Measurements from ENCODE around the gene TNFAIP8.
"Not testable (repeated sequence)": the region's sequence is repeated elsewhere in the genome, so short reads cannot be mapped to it uniquely, and the experiment has no call there.

TNFAIP8 gene

GRCh38 chr5:119428166-119428565 is 72.3 kb downstream of the TNFAIP8 start:
- DNase-seq: not testable (repeated sequence)

DNA sequence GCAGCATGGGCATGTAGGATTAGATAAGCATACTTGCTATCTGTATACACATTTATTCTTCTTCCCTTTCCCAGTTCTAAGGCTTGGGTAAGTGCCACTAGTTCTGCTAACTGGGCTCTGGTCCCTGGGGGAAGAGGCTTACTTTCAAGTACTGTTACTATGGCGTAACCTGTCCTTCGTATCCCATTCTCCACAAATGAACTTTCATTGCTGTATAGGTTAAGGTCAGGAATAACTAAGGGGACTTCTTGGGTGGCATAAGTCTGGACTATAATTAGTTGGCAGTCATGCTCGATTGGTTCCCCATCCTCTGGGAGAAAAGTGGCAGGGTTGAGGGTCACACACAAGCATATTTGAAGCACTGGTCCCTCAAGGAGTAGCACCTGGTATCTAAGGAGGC is 72.8 kb downstream of the TNFAIP8 start:
- DNase-seq: not testable (repeated sequence)

- not testable (repeated sequence) for DNase-seq
These were observed 76.9 kb downstream of the TNFAIP8 start for GRCh38 chr5:119432674-119433237.

DNA sequence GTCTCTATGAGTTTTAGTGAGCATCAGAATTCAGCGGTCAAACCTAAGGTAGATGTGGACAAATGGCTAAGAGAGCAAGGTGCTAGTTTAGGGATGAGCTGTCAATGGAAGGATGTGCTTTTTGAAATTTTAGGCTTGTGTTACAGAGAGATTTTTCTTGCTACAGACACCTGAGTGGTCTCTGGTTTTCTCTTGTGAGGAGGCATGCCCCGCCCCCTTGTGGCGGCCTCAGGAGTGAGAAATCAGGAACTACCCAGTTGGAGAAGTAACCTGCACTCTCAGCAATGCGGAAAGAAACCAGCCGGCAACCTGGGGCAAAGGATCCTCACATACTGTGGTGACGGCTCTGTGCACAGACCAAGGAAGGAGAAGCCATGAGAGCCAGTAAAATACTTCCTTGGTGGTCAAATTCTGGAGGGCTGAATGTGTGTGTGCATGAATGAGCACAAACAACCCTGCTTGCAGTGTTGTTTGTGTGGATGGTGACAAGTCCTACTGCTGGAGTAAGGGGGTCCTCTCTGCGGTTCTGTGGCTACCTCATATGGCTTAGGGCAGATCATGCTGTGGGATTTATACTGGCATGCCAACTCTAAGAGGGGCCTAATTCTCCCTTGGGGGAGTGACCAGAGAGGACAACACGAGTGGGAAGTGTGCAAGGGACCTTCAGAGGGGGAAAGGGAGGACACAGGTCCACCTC is 79.8 kb downstream of the TNFAIP8 start:
- no peak for DNase-seq

GRCh38 chr5:119437785-119438586 is 82.2 kb downstream of the TNFAIP8 start:
- DNase-seq: not testable (repeated sequence)

DNA sequence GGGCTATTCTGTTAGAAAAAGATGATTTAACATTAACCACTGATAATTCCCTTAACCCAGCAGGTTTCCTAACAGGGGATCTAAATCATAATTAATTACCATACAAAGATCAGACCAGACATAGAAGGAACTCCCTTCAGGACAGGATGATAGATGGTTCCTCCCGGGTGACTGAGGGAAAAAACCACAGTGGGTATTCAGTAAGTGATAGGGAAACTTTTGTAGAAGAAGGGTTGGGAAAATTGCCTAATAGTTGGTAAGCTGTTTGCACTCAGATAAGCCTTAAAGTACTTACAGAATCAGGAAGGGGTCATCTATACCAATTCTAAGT is 82.7 kb downstream of the TNFAIP8 start:
- not testable (repeated sequence) for DNase-seq

DNA sequence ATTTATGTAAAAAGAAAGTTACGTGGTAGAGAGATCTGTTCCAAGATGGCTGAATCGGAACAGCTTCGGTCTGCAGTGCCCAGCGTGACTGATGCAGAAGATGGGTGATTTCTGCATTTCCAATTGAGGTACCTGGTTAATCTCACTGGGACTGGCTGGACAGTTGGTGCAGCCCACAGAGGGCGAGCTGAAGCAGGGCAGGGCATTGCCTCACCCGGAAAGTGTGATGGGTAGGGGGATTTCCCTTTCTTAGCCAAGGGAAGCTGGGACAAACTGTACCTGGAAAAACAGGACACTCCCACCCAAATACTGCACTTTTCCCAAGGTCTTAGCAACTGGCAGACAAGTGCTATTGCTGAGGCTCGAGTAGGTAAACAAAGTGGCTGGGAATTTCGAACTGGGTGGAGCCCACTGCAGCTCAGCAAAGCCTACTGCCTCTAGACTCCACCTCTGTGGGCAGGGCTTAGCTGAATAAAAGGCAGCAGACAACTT is 83.4 kb downstream of the TNFAIP8 start:
- DNase-seq: no peak

DNA sequence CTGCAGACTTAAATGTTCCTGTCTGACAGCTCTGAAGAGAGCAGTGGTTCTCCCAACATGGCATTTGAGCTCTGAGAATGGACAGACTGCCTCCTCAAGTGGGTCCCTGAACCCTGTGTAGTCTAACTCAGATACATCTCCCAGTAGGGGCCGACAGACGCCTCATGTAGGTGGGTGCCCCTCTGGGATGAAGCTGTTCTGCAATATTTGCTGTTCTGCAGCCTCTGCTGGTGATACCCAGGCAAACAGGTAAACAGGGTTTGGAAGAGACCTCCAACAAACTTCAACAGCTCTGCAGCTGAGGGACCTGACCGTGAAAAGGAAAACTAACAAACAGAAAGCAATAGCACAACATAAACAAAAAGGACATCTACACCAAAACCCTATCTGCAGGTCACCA is 83.8 kb downstream of the TNFAIP8 start:
- not testable (repeated sequence) for DNase-seq

- not testable (repeated sequence) for DNase-seq
These were observed 88.8 kb downstream of the TNFAIP8 start for GRCh38 chr5:119444643-119445042.

GRCh38 chr5:119445544-119445943 is 89.7 kb downstream of the TNFAIP8 start:
- no peak for DNase-seq

All from NCI-H524 treated with DMSO at 0.1 percent for 48 hours (cell line).